Endodermal cell (in vitro differentiated cells): Measurements from ENCODE around the gene PTGS1. TPM values are rescaled to one million over a fixed set of nuclear protein-coding genes. Genes with fewer than 3 reads are reported as not detected.

Experiments
- DNase-seq: peaks from one replicate; pipeline ENCODE4 v3.0.0-alpha.2; 2017
- H3K27ac ChIP-seq: 2 replicates; pipeline ENCODE4 v1.5.1; 2013; ENCODE audit warnings: mild to moderate bottlenecking, low read depth, low read length, moderate library complexity
- H3K27me3 ChIP-seq: 2 replicates; pipeline ENCODE4 v1.6.1; 2013; ENCODE audit warnings: mild to moderate bottlenecking, low read length, moderate library complexity; ENCODE audit not compliant: insufficient read depth, control insufficient read depth, poor library complexity, severe bottlenecking
- H3K36me3 ChIP-seq: 2 replicates; pipeline ENCODE4 v1.7.0; 2013; ENCODE audit warnings: mild to moderate bottlenecking, low read length, moderate library complexity; ENCODE audit not compliant: control insufficient read depth, insufficient read depth
- H3K4me1 ChIP-seq: one replicate; pipeline ENCODE4 v1.7.0; 2013; ENCODE audit warnings: low read length; ENCODE audit not compliant: control insufficient read depth, insufficient read depth
- H3K4me3 ChIP-seq: 2 replicates; pipeline ENCODE4 v1.5.1; 2013; ENCODE audit warnings: mild to moderate bottlenecking, low read length, moderate library complexity
- H3K9ac ChIP-seq: 2 replicates; pipeline ENCODE4 v1.6.1; 2013; ENCODE audit warnings: mild to moderate bottlenecking, low read length, moderate library complexity; ENCODE audit not compliant: poor library complexity, severe bottlenecking; ENCODE audit errors: extremely low read depth
- H3K9me3 ChIP-seq: 2 replicates; pipeline ENCODE4 v1.6.1; 2013; ENCODE audit warnings: mild to moderate bottlenecking, low read length, moderate library complexity; ENCODE audit not compliant: control insufficient read depth
- H3K27ac Mint-ChIP-seq: 2 replicates; pipeline ENCODE4 v1.8.0; 2020; ENCODE audit warnings: mixed read lengths
- H3K27me3 Mint-ChIP-seq: 2 replicates; pipeline ENCODE4 v1.8.0; 2021; ENCODE audit warnings: mild to moderate bottlenecking, mixed read lengths; ENCODE audit not compliant: insufficient read depth
- H3K36me3 Mint-ChIP-seq: 2 replicates; pipeline ENCODE4 v1.8.0; 2020; ENCODE audit warnings: low read depth, mixed read lengths
- H3K4me1 Mint-ChIP-seq: 2 replicates; pipeline ENCODE4 v1.8.0; 2020; ENCODE audit warnings: mixed read lengths
- H3K4me3 Mint-ChIP-seq: 2 replicates; pipeline ENCODE4 v1.8.0; 2020; ENCODE audit warnings: mild to moderate bottlenecking, moderate library complexity, mixed read lengths
- H3K9me3 Mint-ChIP-seq: 2 replicates; pipeline ENCODE4 v1.8.0; 2020; ENCODE audit warnings: mild to moderate bottlenecking, mixed read lengths
- CTCF ChIP-seq: fragments of 200-600 bp; sonication (generic); conservative IDR thresholded peaks from 2 replicates; pipeline ENCODE4 v1.5.0; 2021; ENCODE audit warnings: antibody characterized with exemption, mild to moderate bottlenecking
- WGBS, 2 experiments: methylation state at CpG; one replicate each; pipeline versions ENCODE4 v1.1.5 to v1.1.7; 2013; ENCODE audit warnings: missing lambda C conversion rate in 2 of 2, mixed read lengths in 1 of 2; ENCODE audit not compliant: insufficient coverage in 1 of 2, insufficient read length in 1 of 2; 5-methylcytosine and 5-hydroxymethylcytosine counted together
- total RNA-seq, 2 donors: library from RNA; stranded (reverse); fragmentation: NEBNext Ultra II Directional in 1 of 2; extraction: Animal tissue kit (Norgen Biotek cat#: 25700) in 1 of 2; gene quantifications; 2 replicates in 1 of 2; 3 replicates in 1 of 2; pipeline ENCODE4 v1.2.1, GENCODE V29; 2021

Gene PTGS1
- total RNA-seq, 2 donors from 2014 or later, result 0.84 to 1.1 TPM

GRCh38 chr9:122394265-122395125 is 23.7 kb downstream of the PTGS1 start:
- H3K4me3 Mint-ChIP-seq, result no peak overlapping the region
- Histone ChIP-seq H3K4me1 (no peaks in the 10 kb centered on the region), H3K9me3 (no peaks in the 10 kb centered on the region), H3K27ac (no peak overlapping the region), H3K4me3 (no peak overlapping the region), H3K27me3 (no peaks in the 10 kb centered on the region), H3K9ac (no peak overlapping the region), H3K36me3 (no peaks in the 10 kb centered on the region)
- peaks cover 16% of the 10 kb centered on the region for H3K4me1 Mint-ChIP-seq
- peaks cover 29% of the 10 kb centered on the region for H3K27me3 Mint-ChIP-seq
- no peak for DNase-seq
- no peak overlapping the region for H3K27ac Mint-ChIP-seq
- no peaks in the 10 kb centered on the region for H3K9me3 Mint-ChIP-seq
- H3K36me3 Mint-ChIP-seq, result no peaks in the 10 kb centered on the region
- TF ChIP-seq CTCF, result no peak
- WGBS, 2 experiments, result 73 to 86% methylated on average over 7 to 9 of the region's 9 CpGs

GRCh38 chr9:122396614-122397148 is 25.9 kb downstream of the PTGS1 start:
- DNase-seq, result no peak
- Histone ChIP-seq H3K9ac (no peak overlapping the region), H3K36me3 (no peaks in the 10 kb centered on the region), H3K4me3 (no peak overlapping the region), H3K27me3 (no peaks in the 10 kb centered on the region), H3K27ac (no peak overlapping the region), H3K9me3 (no peaks in the 10 kb centered on the region), H3K4me1 (no peaks in the 10 kb centered on the region)
- 75 to 100% methylated on average over 1 to 2 of the region's 2 CpGs for WGBS, 2 experiments
- Mint-ChIP-seq H3K27ac (no peak overlapping the region), H3K9me3 (no peaks in the 10 kb centered on the region), H3K4me3 (no peak overlapping the region), H3K27me3 (peaks cover 32% of the 10 kb centered on the region), H3K36me3 (no peaks in the 10 kb centered on the region), H3K4me1 (peaks cover 16% of the 10 kb centered on the region)
- TF ChIP-seq CTCF, result no peak

GRCh38 chr9:122397749-122398148 is 26.9 kb downstream of the PTGS1 start:
- Mint-ChIP-seq H3K36me3 (no peaks in the 10 kb centered on the region), H3K27me3 (peaks cover 36% of the 10 kb centered on the region), H3K4me3 (no peak overlapping the region), H3K4me1 (peaks cover 16% of the 10 kb centered on the region), H3K27ac (no peak overlapping the region), H3K9me3 (no peaks in the 10 kb centered on the region)
- WGBS, 2 experiments, result 95 to 100% methylated on average over 1 to 2 of the region's 2 CpGs
- no peak overlapping the region for H3K9ac ChIP-seq
- no peaks in the 10 kb centered on the region for H3K27me3 ChIP-seq
- H3K27ac ChIP-seq, result no peak overlapping the region
- TF ChIP-seq CTCF, result no peak
- H3K4me3 ChIP-seq, result no peak overlapping the region
- H3K9me3 ChIP-seq, result no peaks in the 10 kb centered on the region
- no peaks in the 10 kb centered on the region for H3K4me1 ChIP-seq
- H3K36me3 ChIP-seq, result no peaks in the 10 kb centered on the region
- no peak for DNase-seq
